ENCODE data around the gene POLH. TPM values are rescaled to one million over a fixed set of nuclear protein-coding genes. Genes with fewer than 3 reads are reported as not detected.
A peak's percentile ranks its signal among the peaks of the same experiment; 100 is the strongest.
"Not testable (repeated sequence)": the region's sequence is repeated elsewhere in the genome, so short reads cannot be mapped to it uniquely, and the experiment has no call there.

POLH gene
- total and polyA plus RNA-seq, 2 experiments from 2014 or later: 5.1 to 7.4 TPM

DNA sequence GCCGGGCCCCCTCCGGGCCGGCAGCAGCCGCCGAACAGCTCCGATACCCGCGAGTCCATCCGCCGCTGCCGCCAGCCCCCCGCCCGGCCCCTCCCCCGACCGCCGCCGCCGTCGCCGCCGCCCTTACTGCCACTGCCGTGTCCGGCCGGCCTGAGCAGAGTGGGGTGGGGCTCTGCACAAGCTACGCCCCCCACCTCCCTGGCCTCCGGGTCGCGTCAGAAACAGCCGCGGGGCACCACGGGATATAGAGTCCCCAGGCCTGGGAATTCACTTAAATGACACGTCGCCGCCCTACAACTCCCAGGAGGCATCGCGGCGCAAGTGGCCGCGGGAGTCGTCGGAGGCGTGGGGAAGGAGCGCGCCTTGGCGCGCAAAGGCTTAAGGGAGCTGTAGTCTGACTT is 53.1 kb downstream of the POLH start, which contains the start of gene GTPBP2:
Gene GTPBP2, minus strand, starts transcription at position 161 of the 401 bp plus-strand sequence. Its CDS starts 102 bp downstream, at position 59.
- Histone ChIP-seq H3K36me3 (replicated peaks; ENCODE audit: insufficient read depth, low read depth) (no peaks in the 10 kb centered on the region), H3K4me3 (peak within 1 kb of the TSS; percentile 87), H3K79me2 (peaks cover 24% of the 10 kb centered on the region), H3K9me2 (replicated peaks; ENCODE audit: insufficient read depth) (no peaks in the 10 kb centered on the region), H4K20me1 (ENCODE audit: insufficient read depth, poor library complexity, severe bottlenecking) (no peaks in the 10 kb centered on the region), H3K27me3 (no peaks in the 10 kb centered on the region), H3K9me3 (ENCODE audit: low read depth) (no peaks in the 10 kb centered on the region), H3K4me2 (peak within 1 kb of the TSS; percentile 82), H2AFZ (peak within 1 kb of the TSS; percentile 53), H3K4me1 (ENCODE audit: insufficient read depth) (peaks cover 14% of the 10 kb centered on the region), H3K27ac (peak within 1 kb of the TSS; percentile 96)
- DNase-seq (ENCODE audit: low spot score): peak; percentile 100
- WGBS (ENCODE audit: low lambda C conversion rate, missing lambda C conversion rate): 0% methylated on average over 24 of the region's 46 CpGs
- TF ChIP-seq EZH2 (IDR thresholded peaks at IDR 0.05; ENCODE audit: borderline replicate concordance) (no peak), EZH2phosphoT487 (IDR thresholded peaks at IDR 0.05; ENCODE audit: low read depth, severe bottlenecking, unreplicated experiment) (no peak)
- TF ChIP-seq, protein P1, sequence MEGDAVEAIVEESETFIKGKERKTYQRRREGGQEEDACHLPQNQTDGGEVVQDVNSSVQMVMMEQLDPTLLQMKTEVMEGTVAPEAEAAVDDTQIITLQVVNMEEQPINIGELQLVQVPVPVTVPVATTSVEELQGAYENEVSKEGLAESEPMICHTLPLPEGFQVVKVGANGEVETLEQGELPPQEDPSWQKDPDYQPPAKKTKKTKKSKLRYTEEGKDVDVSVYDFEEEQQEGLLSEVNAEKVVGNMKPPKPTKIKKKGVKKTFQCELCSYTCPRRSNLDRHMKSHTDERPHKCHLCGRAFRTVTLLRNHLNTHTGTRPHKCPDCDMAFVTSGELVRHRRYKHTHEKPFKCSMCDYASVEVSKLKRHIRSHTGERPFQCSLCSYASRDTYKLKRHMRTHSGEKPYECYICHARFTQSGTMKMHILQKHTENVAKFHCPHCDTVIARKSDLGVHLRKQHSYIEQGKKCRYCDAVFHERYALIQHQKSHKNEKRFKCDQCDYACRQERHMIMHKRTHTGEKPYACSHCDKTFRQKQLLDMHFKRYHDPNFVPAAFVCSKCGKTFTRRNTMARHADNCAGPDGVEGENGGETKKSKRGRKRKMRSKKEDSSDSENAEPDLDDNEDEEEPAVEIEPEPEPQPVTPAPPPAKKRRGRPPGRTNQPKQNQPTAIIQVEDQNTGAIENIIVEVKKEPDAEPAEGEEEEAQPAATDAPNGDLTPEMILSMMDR (IDR thresholded peaks at IDR 0.05; ENCODE audit: poor library complexity): no peak

DNA sequence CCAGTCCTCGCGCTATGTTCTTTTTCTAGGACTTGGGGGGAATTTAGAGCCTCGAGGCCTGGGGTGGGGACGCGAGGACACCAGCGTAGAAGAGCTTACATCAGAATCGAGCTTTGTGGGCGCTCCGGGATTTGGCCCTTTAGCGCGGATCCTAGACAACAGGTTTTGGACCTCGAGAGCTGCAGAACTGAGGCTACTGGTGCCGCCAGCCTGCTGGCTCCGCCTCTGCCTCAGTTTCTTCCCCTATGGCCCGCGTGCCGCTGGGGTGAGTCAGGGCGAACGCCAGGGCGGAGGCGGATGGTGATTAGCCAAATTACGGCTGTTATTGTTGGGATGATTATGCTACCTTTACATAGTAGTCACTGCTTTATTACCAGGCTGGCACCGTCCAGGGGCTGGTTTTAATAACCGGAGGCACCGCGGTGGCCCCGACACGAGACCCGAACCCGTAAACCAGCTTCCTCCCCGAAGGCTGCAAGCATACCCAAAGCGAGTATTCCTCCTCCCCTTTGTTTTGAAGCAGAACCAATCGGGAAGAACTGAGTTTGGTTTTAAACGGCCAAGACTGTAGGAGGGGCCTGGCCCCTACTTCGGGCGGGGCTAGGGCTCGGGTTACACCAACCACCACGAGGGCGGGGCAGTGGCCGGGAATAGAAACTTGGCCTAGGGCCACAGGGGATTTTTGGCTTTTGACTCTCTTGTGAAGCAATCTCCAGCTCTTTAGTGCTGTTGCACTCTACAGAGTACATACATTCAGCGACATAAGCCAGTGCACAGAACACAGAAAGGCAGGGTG is 53.7 kb downstream of the POLH start:
- Histone ChIP-seq H3K9me2 (replicated peaks; ENCODE audit: insufficient read depth) (no peaks in the 10 kb centered on the region), H3K4me3 (peak overlapping the region; percentile 21), H3K4me1 (ENCODE audit: insufficient read depth) (peaks cover 14% of the 10 kb centered on the region), H3K36me3 (replicated peaks; ENCODE audit: insufficient read depth, low read depth) (no peaks in the 10 kb centered on the region), H4K20me1 (ENCODE audit: insufficient read depth, poor library complexity, severe bottlenecking) (no peaks in the 10 kb centered on the region), H3K27ac (peak overlapping the region; percentile 91), H3K4me2 (peak overlapping the region; percentile 81), H3K9me3 (ENCODE audit: low read depth) (no peaks in the 10 kb centered on the region), H3K79me2 (peaks cover 24% of the 10 kb centered on the region), H2AFZ (peak overlapping the region; percentile 50), H3K27me3 (no peaks in the 10 kb centered on the region)
- 1% methylated on average over 41 of the region's 41 CpGs for WGBS (ENCODE audit: low lambda C conversion rate, missing lambda C conversion rate)
- DNase-seq (ENCODE audit: low spot score): peak; percentile 98
- TF ChIP-seq EZH2phosphoT487 (IDR thresholded peaks at IDR 0.05; ENCODE audit: low read depth, severe bottlenecking, unreplicated experiment) (no peak), EZH2 (IDR thresholded peaks at IDR 0.05; ENCODE audit: borderline replicate concordance) (no peak)
- TF ChIP-seq, protein P1 (IDR thresholded peaks at IDR 0.05; ENCODE audit: poor library complexity): no peak

DNA sequence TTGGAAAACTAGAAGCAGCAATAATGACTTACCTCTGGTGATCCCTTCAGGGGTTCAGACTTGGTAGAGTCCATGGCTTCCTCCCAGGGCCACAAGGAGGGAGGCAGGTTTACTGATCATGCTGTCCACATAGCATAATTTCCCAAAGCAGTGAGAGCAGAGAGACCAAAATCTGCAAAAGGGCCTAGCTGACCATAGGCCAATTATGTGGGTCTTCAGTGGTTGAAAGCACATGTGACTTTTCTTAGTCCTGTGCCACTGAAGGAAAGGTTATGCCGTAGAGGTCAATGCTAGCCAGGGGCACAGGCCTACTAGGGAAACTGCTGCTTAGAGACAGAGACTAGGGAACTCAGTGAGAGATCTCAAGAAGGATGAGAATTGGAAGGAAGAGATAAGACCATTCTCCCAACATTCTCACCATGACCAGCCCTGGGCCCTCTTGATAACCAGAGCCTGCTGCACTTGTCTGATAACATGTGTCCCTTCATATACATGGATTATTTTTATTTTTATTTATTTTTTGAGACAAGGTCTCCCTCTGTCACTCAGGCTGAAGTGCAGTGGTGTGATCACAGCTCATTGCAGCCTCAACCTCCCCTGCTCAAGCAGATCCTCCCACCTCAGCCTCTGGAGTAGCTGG is 55.1 kb downstream of the POLH start:
- no peak overlapping the region for H2AFZ ChIP-seq
- peaks cover 24% of the 10 kb centered on the region for H3K79me2 ChIP-seq
- WGBS (ENCODE audit: low lambda C conversion rate, missing lambda C conversion rate): 100% methylated on average over 1 of the region's 1 CpG
- H3K4me2 ChIP-seq: no peak overlapping the region
- TF ChIP-seq, protein P1 (IDR thresholded peaks at IDR 0.05; ENCODE audit: poor library complexity): no peak
- TF ChIP-seq EZH2 (IDR thresholded peaks at IDR 0.05; ENCODE audit: borderline replicate concordance) (no peak), EZH2phosphoT487 (IDR thresholded peaks at IDR 0.05; ENCODE audit: low read depth, severe bottlenecking, unreplicated experiment) (no peak)
- H3K27ac ChIP-seq: peak overlapping the region; percentile 31
- no peaks in the 10 kb centered on the region for H3K36me3 ChIP-seq (replicated peaks; ENCODE audit: insufficient read depth, low read depth)
- H3K9me3 ChIP-seq (ENCODE audit: low read depth): no peaks in the 10 kb centered on the region
- DNase-seq (ENCODE audit: low spot score): no peak
- H3K4me1 ChIP-seq (ENCODE audit: insufficient read depth): peaks cover 14% of the 10 kb centered on the region
- H3K9me2 ChIP-seq (replicated peaks; ENCODE audit: insufficient read depth): no peaks in the 10 kb centered on the region
- no peak overlapping the region for H3K4me3 ChIP-seq
- no peaks in the 10 kb centered on the region for H3K27me3 ChIP-seq
- H4K20me1 ChIP-seq (ENCODE audit: insufficient read depth, poor library complexity, severe bottlenecking): no peaks in the 10 kb centered on the region

DNA sequence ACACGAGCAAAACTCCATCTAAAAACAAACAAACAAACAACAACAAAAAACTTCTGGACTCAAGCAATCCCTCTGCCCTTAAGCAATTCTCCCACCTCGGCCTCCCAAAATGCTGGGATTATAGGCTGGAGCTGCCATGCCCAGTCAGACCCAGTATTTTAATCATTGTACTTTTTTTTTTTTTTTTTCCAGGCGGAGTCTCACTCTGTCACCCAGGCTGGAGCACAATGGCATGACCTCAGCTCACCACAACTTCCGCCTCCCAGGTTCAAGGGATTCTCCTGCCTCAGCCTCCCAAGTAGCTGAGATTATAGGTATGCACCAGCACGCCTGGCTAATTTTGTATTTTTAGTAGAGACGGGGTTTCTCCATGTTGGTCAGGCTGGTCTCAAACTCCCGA is 57.0 kb downstream of the POLH start:
- not testable (repeated sequence) for H3K4me2 ChIP-seq; H3K4me1 ChIP-seq (ENCODE audit: insufficient read depth); H3K27ac ChIP-seq; H3K4me3 ChIP-seq; H2AFZ ChIP-seq; H3K36me3 ChIP-seq (replicated peaks; ENCODE audit: insufficient read depth, low read depth); H4K20me1 ChIP-seq (ENCODE audit: insufficient read depth, poor library complexity, severe bottlenecking); H3K9me3 ChIP-seq (ENCODE audit: low read depth); H3K27me3 ChIP-seq; H3K9me2 ChIP-seq (replicated peaks; ENCODE audit: insufficient read depth); DNase-seq (ENCODE audit: low spot score)
- H3K79me2 ChIP-seq: peaks cover 30% of the 10 kb centered on the region
- 92% methylated on average over 7 of the region's 7 CpGs for WGBS (ENCODE audit: low lambda C conversion rate, missing lambda C conversion rate)

Measured in hepatocyte (in vitro differentiated cells).